Measurements from ENCODE around the gene SENP2.

SENP2 gene

DNA sequence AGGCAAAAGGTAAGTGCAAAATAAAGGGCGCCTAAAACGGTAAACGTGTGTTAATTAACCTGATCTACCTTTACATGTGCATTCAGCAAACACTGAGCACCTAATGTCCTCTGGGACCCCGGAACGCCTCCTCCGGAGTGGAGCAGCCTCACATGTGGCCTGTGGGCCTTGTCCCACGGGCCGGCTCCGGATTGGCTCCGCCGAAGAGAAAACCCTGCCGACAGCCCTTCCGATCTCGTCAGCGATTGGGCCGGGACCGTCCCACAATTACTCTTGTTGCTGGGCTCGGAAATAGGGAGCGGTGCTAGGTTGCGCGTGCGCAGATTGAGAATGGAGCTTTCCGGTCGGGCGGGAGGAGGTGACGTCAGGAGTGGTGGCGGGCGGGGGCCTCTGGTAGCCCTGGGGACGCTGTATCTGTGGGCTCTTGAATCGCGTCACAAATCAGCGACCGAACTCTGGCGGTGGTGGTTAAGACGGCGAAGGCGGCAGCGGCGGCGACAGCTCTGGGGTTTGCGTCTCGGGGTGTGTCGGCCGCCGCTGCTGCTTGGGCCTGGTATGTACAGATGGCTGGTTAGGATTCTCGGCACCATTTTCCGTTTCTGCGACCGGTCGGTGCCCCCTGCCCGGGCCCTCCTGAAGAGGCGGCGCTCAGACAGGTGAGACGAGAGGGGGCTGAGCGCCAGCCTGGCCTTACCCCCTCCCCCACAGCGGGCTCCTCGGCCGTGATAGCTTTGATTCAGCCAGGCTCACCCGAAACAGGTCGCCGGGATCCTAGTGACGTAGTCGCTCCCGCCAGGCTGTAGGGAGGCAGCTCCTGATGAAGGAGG is at the start of gene SENP2:
SENP2 (plus strand) TSS at position 437 of the 827 bp plus-strand sequence; CDS start at position 556, 119 bp downstream.
- H3K4me3 ChIP-seq = peak within 1 kb of the TSS; percentile 69 to 90
- peak within 1 kb of the TSS; percentile 90 to 97 for H3K27ac ChIP-seq
- TF ChIP-seq, protein P1, sequence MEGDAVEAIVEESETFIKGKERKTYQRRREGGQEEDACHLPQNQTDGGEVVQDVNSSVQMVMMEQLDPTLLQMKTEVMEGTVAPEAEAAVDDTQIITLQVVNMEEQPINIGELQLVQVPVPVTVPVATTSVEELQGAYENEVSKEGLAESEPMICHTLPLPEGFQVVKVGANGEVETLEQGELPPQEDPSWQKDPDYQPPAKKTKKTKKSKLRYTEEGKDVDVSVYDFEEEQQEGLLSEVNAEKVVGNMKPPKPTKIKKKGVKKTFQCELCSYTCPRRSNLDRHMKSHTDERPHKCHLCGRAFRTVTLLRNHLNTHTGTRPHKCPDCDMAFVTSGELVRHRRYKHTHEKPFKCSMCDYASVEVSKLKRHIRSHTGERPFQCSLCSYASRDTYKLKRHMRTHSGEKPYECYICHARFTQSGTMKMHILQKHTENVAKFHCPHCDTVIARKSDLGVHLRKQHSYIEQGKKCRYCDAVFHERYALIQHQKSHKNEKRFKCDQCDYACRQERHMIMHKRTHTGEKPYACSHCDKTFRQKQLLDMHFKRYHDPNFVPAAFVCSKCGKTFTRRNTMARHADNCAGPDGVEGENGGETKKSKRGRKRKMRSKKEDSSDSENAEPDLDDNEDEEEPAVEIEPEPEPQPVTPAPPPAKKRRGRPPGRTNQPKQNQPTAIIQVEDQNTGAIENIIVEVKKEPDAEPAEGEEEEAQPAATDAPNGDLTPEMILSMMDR (IDR thresholded peaks at IDR 0.05) = peak in 1 of 2 experiments; percentile 12
- peak; percentile 99 to 100 for DNase-seq
- intact Hi-C loops (cut with DNase I; ENCODE audit: low total_unique reads) = loop anchor here (10.0 kb wide), 1 partner anchor 91 kb away; the partner anchor contains the start of gene TMEM41A
- peaks cover 0 to 28% (median 16%) of the 10 kb centered on the region in 4 donors for H3K4me1 ChIP-seq
- H3K36me3 ChIP-seq = peaks cover 2 to 9% (median 7%) of the 10 kb centered on the region in 3 donors
- H3K9me3 ChIP-seq = no peaks in the 10 kb centered on the region
- H3K27me3 ChIP-seq = no peaks in the 10 kb centered on the region

DNA sequence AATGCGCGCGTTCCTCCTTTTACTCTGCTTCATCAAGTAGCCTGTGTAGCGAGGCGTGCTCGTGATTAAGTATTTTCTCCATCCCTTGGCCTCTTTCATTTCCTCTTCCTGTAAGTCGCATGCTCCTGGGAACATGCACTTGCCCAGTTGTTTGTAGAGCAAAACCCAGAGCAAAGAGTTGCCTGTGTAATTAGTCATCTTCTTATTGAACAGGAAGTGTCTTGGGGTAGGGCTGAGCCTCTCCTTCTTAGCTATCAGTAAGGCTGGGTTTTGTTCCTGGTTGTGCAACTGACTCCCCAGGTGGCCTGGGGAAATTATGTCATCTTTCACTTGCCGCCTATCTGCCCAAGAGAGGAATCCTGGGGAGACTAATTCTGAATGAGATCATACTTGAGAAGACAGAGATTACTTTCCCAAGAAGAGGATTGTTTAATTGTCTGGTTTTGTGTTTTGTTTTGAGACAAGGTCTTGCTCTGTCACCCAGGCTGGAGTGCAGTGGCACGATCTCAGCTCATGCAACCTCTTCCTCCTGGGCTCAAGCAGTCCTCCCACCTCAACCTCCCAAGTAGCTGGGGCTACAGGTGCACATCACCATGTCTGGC is 48.6 kb upstream of the SENP2 start:
- Histone ChIP-seq H3K36me3 (no peaks in the 10 kb centered on the region), H3K9me3 (no peaks in the 10 kb centered on the region), H3K4me3 (no peak overlapping the region), H3K27me3 (no peaks in the 10 kb centered on the region), H3K27ac (no peak overlapping the region), H3K4me1 (no peaks in the 10 kb centered on the region)
- intact Hi-C loops (cut with DNase I; ENCODE audit: low total_unique reads) = no loop called here
- DNase-seq = peak in 1 of 2 donors; percentile 70
- TF ChIP-seq, protein P1 (IDR thresholded peaks at IDR 0.05) = no peak

DNA sequence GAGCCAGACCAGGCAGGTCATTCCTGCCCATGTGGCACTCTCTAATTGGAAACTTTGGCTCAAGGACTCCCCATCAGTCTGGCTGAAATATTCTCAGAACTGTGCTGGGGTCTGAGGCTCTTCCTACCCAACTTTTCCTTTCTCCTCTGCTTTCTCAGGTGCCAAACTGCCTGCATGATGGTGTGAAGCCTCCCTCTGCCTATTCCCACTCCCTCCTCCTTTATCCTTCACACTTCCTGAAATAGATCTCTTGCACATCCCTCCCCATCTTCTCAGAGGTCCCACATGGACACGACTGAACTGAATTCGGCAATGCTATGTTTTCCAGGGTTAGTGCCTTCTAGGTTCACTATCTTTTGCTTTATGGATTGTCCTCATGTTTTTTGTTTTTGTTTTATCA is 46.2 kb upstream of the SENP2 start:
- no peak overlapping the region for H3K4me3 ChIP-seq
- H3K9me3 ChIP-seq = no peaks in the 10 kb centered on the region
- H3K4me1 ChIP-seq = no peaks in the 10 kb centered on the region
- DNase-seq = no peak
- no peak overlapping the region for H3K27ac ChIP-seq
- intact Hi-C loops (cut with DNase I; ENCODE audit: low total_unique reads) = no loop called here
- H3K36me3 ChIP-seq = no peaks in the 10 kb centered on the region
- TF ChIP-seq, protein P1 (IDR thresholded peaks at IDR 0.05) = no peak
- no peaks in the 10 kb centered on the region for H3K27me3 ChIP-seq

DNA sequence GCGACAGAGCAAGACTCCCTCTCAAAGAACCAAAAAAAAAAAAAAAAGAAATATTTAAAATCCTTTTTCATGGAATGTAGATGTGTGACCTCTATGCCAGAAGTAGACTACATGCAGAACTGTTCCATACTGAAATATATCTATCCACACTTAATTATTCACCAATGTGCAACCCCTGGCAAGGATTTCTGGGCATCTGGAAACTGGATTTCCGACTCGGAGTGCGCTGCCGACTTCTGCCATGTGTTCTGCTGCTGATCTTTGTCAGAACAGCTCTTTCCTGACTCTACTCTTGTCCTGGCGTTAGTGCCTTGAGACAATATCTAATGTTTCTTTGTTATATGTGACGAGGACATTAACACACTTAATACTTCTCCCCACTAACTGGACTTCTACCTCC is 45.4 kb upstream of the SENP2 start:
- H3K9me3 ChIP-seq = no peaks in the 10 kb centered on the region
- TF ChIP-seq, protein P1 (IDR thresholded peaks at IDR 0.05) = no peak
- DNase-seq = no peak
- no peak overlapping the region for H3K4me3 ChIP-seq
- no peak overlapping the region for H3K27ac ChIP-seq
- H3K27me3 ChIP-seq = no peaks in the 10 kb centered on the region
- intact Hi-C loops (cut with DNase I; ENCODE audit: low total_unique reads) = no loop called here
- H3K36me3 ChIP-seq = no peaks in the 10 kb centered on the region
- no peaks in the 10 kb centered on the region for H3K4me1 ChIP-seq

DNA sequence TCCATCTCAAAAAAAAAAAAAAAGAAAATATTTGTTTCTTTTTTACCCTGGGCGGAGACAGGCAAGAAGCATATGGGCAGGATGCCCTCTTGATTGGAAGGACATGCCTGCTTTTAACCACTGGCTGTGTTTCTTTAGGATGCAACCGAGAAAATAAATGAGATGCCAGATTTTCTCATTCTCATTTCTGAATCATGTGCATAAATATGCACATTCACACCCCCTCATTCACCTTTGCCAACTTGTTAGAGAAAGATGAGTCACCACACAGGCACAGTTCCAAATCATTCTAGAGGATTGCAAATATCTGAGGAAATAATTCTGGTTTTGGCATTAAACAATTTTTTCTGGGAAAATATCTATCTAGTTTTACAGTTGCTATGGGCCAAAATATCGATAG is 37.0 kb upstream of the SENP2 start:
- TF ChIP-seq, protein P1 (IDR thresholded peaks at IDR 0.05) = no peak

More for the DNA sequence above, 37.0 kb upstream of the SENP2 start:
- Histone ChIP-seq H3K4me1 (peaks cover 0 to 11% (median 4%) of the 10 kb centered on the region in 4 donors), H3K9me3 (no peaks in the 10 kb centered on the region), H3K27ac (peak overlapping the region in 1 of 2 donors; percentile 19), H3K27me3 (no peaks in the 10 kb centered on the region), H3K4me3 (no peak overlapping the region), H3K36me3 (no peaks in the 10 kb centered on the region)
- intact Hi-C loops (cut with DNase I; ENCODE audit: low total_unique reads) = no loop called here
- peak in 1 of 2 donors; percentile 58 for DNase-seq

Data from tibial artery (tissue), 4 donors.